Activated CD4-positive, alpha-beta T cell treated with anti-CD3 and anti-CD28 coated beads for 1 hour (primary cell): ENCODE data around the gene DCXR.

Source experiments
- DNase-seq: peaks from one replicate; pipeline ENCODE4 v3.0.0-alpha.2; 2020

Gene DCXR

GRCh38 chr17:82072827-82073226, 35.3 kb upstream of the DCXR start:
- no peak for DNase-seq

- no peak for DNase-seq
Observed at GRCh38 chr17:82070611-82071010, 33.1 kb upstream of the DCXR start.

- DNase-seq, result peak; percentile 65
Observed at GRCh38 chr17:82065638-82066303, 28.3 kb upstream of the DCXR start, which contains the start of gene DUS1L. Gene DUS1L (minus strand): TSS chr17:82065804. CDS start chr17:82065059, 745 bp downstream.

GRCh38 chr17:82065193-82065637, 27.7 kb upstream of the DCXR start:
- DNase-seq, result peak; percentile 23

GRCh38 chr17:82064433-82065192, 27.1 kb upstream of the DCXR start:
- DNase-seq, result no peak

- no peak for DNase-seq
Observed at GRCh38 chr17:82063424-82064415, 26.2 kb upstream of the DCXR start.

GRCh38 chr17:82062984-82063368, 25.5 kb upstream of the DCXR start:
- DNase-seq, result no peak

GRCh38 chr17:82062076-82062983, 24.8 kb upstream of the DCXR start:
- no peak for DNase-seq

GRCh38 chr17:82061047-82061925, 23.8 kb upstream of the DCXR start:
- no peak for DNase-seq

GRCh38 chr17:82060614-82061013, 23.1 kb upstream of the DCXR start:
- DNase-seq, result no peak

GRCh38 chr17:82060001-82060380, 22.5 kb upstream of the DCXR start:
- no peak for DNase-seq

GRCh38 chr17:82059272-82060000, 21.9 kb upstream of the DCXR start:
- no peak for DNase-seq

GRCh38 chr17:82058855-82059249, 21.4 kb upstream of the DCXR start:
- no peak for DNase-seq

GRCh38 chr17:82058230-82058854, 20.8 kb upstream of the DCXR start:
- no peak for DNase-seq

GRCh38 chr17:82056729-82057621, 19.5 kb upstream of the DCXR start:
- no peak for DNase-seq

GRCh38 chr17:82055965-82056728, 18.6 kb upstream of the DCXR start:
- DNase-seq, result no peak

- DNase-seq, result no peak
Observed at GRCh38 chr17:82055023-82055964, 17.8 kb upstream of the DCXR start.
